GM19397 (cell line): Measurements from ENCODE around the gene NTM.

Experiments used
- ATAC-seq: cut with Tn5 transposase; IDR thresholded peaks from one replicate; pipeline ENCODE4 v1.9.1; 2021; ENCODE audit warnings: mild to moderate bottlenecking, moderate library complexity; ENCODE audit not compliant: unreplicated experiment

The NTM gene

GRCh38 chr11:131875611-131876010, 505.2 kb downstream of the NTM start:
- no peak for ATAC-seq

GRCh38 chr11:131877246-131877942, 507.0 kb downstream of the NTM start:
- no peak for ATAC-seq

GRCh38 chr11:131880316-131880715, 509.9 kb downstream of the NTM start:
- no peak for ATAC-seq

GRCh38 chr11:131880976-131881375, 510.6 kb downstream of the NTM start:
- ATAC-seq: no peak

GRCh38 chr11:131883332-131883731, 512.9 kb downstream of the NTM start:
- ATAC-seq: no peak

- peak; percentile 79 for ATAC-seq
Measured at GRCh38 chr11:131884461-131885073, 514.2 kb downstream of the NTM start.

GRCh38 chr11:131885431-131885830, 515.0 kb downstream of the NTM start:
- no peak for ATAC-seq

- no peak for ATAC-seq
Measured at GRCh38 chr11:131886201-131886600, 515.8 kb downstream of the NTM start.

GRCh38 chr11:131888230-131888855, 517.9 kb downstream of the NTM start:
- ATAC-seq: no peak

GRCh38 chr11:131889146-131889577, 518.7 kb downstream of the NTM start:
- peak; percentile 41 for ATAC-seq

- no peak for ATAC-seq
Measured at GRCh38 chr11:131889760-131890581, 519.6 kb downstream of the NTM start.

- ATAC-seq: peak; percentile 78
Measured at GRCh38 chr11:131893103-131893890, 522.9 kb downstream of the NTM start.

- ATAC-seq: no peak
Measured at GRCh38 chr11:131893988-131894387, 523.6 kb downstream of the NTM start.

GRCh38 chr11:131894615-131895544, 524.5 kb downstream of the NTM start:
- no peak for ATAC-seq

GRCh38 chr11:131895865-131896264, 525.5 kb downstream of the NTM start:
- no peak for ATAC-seq

- ATAC-seq: no peak
Measured at GRCh38 chr11:131896978-131897615, 526.7 kb downstream of the NTM start.

- ATAC-seq: no peak
Measured at GRCh38 chr11:131897956-131898355, 527.5 kb downstream of the NTM start.

- no peak for ATAC-seq
Measured at GRCh38 chr11:131898949-131899348, 528.5 kb downstream of the NTM start.
